HG03521 (cell line): ENCODE results near the gene ESYT2.

Experiments
- ATAC-seq: cut with Tn5 transposase; IDR thresholded peaks from one replicate; pipeline ENCODE4 v1.9.1; 2021; ENCODE audit warnings: mild to moderate bottlenecking, moderate library complexity; ENCODE audit not compliant: unreplicated experiment

ESYT2 gene

DNA sequence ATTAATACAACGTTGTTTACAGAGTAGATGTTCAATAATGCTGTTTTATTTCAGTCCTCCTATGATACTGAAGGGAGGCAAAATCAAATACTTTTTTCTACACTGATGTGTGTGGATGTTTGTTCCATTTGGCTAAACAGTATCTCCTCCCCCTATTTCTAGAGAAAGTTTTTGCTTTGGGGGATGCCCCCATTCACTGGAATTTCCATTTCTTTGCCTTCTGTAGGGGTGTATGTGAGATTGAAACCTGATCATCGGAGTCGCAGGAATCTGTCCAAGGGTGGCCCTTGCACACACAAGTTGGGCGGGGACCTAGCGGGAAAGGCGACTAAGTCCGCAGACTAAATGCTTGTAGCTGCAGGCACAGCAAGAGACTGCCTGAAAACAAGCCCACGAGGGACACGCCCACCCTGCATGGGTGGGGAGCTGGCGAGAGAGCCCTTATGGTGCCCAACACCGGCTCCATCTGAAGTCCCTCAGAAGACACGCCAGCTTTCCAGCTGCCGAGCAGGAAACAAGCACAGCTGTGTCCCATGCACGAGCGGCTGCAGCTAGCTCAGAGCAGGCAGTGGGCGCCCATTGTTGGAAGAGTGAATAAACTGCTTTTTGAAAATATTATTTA is 58.0 kb downstream of the ESYT2 start:
- ATAC-seq, result no peak

DNA sequence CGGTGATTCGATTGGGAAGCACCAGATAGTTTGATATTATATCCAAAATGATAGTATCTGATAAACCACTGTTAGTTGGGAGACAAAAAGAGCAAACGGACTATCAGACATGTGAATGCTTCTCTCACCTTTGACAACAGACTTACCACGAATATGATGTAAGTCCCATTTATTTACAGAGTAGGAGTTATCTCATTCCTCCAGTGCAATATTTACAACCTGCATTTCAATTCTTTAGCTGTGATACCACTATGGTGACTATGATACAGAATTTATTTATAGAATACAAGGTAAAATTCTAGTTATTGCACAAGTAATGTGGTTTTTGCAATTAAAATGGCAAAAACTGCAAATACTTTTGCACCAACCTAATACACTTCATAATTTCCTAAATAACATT is 61.6 kb downstream of the ESYT2 start:
- no peak for ATAC-seq

DNA sequence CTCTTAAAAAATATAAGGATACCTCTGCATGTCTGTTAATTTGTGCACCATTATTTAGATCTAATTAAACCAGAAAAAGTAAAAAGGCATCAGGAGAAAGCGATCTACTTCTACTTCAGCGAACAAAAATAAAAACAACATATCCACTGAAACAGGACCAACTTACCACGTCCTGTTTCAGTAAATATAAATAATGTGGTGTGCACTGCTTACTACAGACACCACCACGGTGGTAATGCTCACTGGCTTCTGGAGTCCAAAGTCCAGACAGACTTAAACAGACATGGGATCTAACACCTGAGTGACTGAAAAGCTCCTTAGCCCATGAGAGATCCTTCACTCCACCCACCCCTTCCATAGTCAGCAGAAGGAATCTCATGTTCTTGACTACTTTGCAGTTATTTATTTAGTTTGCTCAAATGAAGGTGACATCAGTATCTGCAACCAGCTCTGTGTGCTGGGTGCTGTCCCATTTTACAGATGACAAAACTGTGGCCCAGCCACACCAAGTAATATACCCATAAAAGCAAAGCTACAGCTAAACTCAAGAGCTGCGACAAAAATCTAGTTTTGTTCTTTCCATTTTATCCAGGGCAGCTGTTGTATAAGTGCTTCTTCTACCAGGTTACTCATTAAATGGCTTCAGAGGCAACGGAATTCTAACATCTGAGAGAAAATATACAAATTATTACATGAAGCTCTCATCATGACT is 62.6 kb downstream of the ESYT2 start:
- ATAC-seq, result no peak

DNA sequence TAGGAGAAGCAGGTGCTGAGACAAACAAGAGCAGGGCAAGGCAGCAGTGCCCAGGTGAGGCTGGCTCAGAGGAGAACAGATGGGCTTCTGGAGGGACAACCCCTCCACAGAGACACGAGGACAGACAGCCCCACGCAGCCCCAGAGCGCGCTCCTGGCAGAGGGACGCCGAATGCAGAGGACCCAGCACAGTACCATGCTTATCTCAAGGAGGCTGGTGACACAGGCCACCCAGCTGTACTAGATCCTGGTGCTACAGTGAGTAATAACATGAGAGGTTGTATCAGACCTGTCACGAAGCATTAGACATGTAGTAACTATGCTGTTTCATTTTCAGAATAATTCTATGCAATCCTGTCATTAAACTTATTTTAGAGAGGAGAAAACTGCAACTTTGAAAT is 64.3 kb downstream of the ESYT2 start:
- no peak for ATAC-seq

DNA sequence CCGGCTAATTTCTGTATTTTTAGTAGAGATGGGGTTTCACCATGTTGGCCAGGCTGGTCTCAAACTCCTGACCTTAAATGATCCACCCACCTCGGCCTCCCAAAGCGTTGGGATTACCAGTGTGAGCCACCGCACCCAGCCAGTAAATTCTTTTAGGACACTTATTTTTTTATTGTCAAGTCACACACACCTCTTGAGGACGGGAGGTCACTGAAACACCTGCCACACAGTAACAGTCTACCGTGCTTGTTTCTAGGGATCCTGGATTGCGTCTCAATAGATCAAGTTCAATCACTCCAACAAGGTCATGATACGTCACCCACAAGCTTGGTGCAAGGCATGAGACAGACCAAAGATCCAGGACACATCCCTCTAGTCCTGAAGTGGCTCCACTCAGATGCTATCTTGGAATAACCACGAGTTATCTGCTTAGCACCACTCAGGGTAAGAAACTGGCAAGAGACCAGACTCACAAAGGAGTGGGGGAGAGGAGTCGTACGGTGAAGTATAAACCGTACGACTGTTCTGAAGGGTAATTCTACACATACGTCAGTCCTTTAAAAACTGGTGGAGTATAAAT is 65.8 kb downstream of the ESYT2 start:
- ATAC-seq, result no peak

DNA sequence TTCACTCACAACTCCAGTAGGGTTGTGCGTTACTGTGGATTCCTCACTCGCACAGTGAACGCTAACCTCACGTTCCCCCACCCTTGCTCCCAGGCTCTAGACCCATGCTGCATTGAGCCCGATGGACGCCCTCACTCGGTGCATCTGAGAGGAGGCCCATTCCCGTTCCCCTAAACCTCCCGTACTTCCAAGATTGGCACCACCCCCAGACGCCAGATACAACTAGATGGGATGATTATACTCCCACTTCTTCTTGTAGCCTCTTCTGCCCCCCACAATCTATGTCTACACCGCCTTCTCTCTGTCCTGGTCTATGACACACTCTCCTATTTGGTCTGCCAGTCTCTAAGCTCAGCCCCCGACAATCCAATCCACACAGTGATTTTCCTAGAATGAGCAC is 67.4 kb downstream of the ESYT2 start:
- ATAC-seq, result no peak

DNA sequence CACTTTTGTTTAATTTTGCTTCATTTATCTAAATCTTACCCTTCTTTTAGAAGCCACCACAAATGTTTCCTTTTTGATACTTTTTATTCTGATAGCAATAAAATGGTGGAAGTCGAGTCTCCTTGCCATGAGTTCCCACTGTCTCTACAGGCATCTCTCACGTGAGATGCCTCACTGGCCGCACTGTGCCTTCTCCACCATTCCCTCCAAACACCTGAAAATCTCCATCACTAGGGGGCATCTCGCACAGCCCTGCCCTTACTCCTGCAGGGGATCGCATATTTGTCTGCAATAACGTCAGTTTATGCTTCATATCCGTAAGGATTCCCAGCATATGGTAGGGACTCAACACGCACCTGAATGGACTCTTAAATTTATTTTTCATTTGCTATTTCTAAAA is 68.4 kb downstream of the ESYT2 start:
- ATAC-seq, result no peak

DNA sequence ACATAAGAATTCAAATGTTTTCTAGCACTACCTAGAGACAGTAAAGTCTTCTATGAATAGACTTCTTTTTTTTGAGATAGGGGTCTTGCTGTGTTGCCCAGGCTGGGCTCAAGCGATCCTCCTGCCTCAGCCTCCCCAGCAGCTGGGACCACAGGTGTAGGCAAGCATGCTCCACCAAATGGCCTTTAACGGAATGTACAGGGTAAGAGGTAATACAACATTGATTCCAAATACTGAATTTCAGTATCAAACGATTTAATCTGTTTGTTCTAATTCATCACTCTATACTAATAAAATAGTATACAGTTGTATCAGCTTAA is 68.9 kb downstream of the ESYT2 start:
- ATAC-seq, result no peak

DNA sequence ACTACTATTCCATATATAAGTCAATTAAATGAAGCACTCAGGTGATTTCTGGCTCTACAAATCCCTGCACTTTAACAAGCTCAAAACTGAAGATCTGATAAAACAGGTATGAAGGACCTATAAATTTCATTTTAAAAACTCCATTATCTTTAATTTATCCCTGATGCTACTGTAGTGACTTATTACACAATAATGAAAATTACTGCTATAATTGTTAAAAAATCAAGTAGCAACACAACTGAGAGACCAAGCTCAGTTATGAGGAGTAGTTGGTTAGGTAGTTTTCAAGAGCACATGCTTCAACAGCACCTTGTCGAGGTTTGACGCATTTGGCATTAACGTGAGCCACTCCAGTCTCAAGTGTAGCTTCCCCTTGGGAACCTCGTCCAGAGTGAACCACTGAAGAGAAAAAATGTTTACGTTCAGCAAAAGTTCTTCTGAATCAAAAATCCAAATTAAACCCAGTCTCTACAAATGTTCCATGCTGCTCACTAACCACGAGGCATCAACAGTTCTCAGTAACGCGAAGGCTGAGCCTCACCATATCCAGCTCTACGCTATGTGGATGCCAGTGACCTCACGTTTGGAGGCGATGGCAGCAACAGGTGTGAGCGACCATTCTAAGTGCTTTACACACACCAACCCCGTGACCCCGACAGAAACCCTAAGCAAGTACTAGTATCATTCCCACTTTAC is 69.4 kb downstream of the ESYT2 start:
- no peak for ATAC-seq

DNA sequence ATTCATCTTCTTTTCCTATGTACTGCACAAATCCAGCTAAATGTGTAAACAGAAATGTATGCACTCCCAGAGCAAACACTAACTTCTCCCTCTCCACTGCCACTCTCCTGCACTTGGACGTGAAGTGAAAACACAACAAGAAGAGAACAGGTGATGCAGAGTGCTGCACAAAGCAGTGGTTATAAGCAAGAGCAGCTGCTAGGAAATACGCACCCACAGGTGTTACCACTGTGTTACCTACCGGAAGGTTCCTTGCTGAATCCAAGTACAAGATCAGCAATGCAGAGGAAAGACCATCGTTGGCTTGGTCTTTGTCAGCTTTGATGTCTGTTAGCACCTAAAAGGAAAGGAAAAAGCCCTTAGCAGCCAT is 70.1 kb downstream of the ESYT2 start:
- no peak for ATAC-seq

DNA sequence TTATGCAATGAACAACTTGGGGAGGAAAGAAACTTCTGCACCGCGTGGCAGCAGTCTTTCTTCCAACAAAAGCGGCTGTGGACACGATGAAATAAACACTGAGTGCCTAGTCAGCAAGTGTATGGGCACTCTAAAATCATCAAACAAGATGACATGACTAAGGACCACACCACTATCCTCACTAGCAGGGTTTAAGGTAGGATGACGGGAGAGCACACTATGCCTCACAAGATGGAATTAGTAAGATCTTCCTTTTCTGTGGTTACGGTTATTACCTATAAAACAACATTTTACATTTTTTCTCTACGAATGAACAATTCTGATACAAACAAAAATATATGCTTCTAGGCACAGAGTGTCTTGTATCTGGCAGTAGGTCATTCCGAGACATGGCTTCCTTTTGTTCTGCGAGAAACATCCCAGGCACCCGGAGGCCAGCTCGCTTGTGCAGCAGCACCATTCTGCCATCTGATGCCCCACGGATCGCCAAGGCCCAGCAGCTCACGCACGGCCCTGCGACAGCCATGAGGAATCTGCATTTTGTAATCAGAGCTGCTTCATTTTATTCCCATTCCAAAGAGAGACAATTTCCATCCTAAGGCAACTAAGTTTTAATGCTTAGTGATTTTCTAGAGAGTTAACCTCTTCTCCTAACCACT is 70.6 kb downstream of the ESYT2 start:
- ATAC-seq, result no peak

DNA sequence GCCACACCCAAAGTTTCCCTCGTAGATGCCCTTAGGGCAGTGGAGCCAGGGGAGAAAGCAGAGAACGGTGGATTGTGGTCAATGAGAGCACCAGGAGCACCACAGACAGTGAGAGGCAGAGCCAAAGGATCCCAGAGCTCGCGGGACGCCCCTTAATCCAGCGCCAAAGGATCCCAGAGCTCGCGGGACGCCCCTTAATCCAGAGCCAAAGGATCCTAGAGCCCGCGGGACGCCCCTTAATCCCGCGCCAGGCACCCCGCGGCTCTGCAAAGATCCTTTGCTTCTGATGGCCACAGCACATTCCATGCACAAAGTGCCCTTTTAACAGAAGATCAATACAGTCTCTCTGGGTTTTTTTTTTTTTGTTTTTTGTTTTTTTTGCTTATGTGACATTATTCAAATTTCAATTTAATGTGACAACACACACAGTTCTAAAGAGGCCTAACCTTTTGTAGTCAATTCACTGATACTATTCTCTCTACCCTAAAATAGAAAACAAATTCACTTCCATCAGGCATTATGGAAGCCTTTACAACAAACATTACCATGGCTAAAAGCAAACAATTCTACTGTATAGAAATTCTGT is 71.8 kb downstream of the ESYT2 start:
- ATAC-seq, result no peak

DNA sequence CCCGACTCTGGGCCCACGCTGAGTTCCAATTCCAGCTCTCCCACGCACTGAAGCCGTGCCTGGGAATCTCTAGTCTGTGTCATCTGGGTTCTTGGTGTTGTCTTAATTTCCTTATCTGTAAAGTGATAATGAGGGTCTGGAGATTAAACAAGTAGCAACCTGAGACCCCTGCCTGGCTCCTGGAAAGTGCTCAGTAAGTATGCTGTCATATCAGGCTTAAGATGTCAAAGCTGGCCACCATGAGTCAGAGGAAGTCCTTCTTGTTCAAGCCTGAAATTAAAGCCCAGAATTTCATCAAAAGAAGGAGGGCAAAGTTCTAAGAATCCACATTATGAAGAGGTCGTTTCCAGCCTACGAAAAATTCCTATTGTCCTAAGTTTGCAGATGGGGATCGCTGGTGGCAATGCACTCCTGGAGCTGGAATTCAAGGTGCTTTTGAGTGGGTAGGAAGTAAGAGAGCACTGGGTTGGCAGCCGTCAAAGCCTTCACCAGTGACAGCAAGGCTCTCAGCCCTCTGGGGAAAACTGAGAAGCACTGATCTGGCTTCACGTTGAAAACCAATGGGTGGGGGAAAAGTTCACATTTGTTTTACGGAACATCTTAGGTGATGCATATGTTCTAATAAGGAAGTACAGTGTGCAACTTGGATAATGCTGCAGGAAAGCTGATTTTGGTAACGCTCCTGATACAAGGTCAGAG is 74.4 kb downstream of the ESYT2 start:
- no peak for ATAC-seq

DNA sequence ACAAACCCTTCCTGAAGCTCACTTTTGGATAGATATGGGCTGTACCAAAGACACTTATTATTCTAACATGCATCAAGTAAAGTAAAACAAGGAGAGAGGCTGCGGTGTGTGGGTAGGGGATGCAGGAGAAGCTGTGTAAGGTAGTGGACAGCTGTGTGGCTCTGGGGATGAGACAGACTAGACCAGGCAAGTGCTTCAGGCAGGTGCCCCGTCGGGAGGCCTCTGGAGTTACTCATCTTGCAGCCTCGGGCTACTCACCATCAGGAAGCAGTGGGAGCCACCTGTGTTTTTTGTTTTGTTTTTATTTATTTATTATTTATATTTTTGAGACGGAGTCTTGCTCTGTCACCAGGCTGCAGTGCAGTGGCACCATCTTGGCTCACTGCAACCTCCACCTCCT is 75.4 kb downstream of the ESYT2 start:
- no peak for ATAC-seq

DNA sequence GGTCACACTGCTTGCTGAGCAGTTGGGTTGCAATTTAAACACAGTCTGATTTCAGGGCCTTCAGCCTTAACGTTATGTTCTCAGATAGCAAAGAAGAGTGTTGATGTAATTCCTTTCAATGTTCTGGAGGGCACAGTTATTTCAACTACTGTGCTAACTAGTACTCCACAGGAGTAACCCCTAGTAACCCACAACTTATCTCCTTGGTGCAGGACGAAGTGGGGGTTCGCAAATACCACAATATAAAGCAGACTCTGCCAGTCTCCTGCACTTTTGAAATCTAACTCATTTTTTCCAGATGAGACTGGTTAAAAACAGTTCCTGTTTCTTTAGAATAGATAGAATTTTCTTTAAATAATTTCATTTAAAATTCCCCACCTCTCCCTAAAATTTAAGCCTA is 77.6 kb downstream of the ESYT2 start:
- no peak for ATAC-seq

DNA sequence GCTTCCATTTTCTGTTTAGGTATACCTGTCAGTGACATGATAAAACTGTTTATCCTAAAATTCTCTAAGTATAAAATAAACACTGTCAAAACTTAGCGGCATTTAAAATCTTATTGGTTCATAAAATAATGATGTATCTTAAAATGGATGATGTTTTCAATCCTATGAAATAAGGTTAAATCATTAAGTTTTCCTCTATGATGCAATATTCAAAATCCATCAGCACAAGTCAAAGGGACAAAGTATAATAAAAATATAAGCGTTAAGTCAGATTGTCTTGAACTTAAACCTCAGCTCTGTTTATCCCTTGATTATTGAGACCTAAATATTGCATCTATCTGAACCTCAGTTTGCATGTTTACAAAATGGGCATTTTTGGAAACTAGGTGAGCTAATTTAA is 78.1 kb downstream of the ESYT2 start:
- no peak for ATAC-seq

DNA sequence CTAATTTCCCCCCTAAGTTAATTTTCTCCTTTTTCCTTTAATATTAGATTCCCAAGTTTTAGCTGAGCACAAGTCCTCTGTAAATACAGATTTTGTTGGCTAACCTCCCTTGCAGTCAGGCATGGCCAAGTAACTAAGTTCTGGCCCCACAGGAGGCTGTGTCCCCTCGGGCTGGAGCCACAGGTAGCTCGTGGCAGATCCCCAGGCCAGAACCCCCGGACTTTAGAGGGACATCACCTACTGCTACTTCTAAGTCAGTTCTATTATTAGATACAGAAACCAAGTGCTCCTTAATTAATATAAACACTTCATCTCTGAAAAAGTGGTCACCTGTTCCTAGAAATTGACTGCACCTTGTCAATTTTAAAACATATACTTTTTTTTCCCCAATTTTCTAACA is 78.6 kb downstream of the ESYT2 start:
- ATAC-seq, result no peak

DNA sequence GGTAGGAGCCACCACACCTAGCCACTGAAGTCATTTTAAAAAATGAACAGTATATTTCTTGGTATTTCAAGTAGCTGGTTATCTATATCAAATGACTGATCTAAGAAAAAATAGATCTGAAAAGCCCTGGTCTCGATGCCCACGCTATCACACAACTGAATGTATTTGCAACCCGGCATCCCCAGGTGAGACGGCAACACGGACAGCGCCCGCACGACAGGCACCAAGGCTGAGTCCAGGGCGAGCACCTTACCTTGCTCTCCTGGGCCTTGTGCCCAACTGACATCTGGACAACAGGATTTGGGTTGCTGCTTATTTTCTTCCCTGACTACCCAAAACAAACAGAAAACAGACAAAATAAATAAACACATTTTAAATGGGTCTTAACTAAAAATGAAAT is 79.9 kb downstream of the ESYT2 start:
- no peak for ATAC-seq

DNA sequence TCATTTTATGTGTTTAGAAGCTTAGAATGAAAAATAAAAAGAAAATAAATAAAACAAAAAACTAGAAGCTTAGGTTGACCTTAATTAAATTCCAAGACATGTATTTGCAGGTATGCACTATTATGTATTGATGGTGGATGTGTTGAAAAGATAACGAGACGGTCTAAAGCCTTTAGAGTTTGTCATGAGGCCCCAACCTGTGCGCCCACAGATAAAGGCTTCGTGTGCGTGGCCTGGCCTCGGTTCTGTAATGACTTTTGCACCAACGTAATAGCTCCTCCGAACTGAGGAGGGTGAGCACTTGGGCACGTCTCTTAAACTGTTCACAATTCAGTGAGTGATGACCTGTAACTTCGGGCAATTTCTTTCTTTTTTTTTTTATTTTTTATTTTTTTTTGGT is 81.0 kb downstream of the ESYT2 start:
- ATAC-seq, result no peak

DNA sequence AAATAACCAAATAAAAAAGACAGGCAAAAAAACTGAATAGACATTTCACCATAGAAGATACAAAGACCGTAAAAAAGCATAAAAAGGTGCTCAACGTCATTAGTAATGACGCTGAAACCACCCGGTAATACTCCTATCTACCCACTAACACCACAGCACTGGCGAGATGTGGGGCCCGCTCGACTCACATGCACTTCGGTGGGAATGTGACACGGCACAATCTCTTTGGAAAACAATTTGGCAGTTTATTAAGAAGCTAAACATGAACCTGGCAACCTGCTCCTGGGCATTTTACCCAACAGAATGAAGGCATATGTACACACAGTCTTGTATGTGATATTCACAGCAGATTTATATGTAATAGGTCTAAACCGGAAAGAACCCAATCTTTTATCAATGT is 81.9 kb downstream of the ESYT2 start:
- ATAC-seq, result no peak

DNA sequence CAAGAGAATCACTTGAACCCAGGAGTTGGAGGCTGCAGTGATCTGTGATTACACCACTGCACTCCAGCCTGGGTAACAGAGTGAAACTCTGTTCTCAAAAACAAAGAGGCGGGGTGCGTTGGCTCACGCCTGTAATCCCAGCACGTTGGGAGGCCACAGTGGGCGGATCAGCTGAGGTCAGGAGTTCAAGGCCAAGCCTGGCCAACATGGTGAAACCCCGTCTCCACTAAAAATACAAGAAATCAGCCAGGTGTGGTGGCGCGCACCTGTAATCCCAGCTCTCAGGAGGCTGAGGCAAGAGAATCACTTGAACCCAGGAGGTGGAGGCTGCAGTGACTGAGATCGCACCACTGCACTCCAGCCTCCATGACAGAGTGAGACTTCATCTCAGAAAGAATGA is 82.4 kb downstream of the ESYT2 start:
- ATAC-seq, result no peak
